Measurements from ENCODE around the gene ADAM30. TPM values are rescaled to one million over a fixed set of nuclear protein-coding genes. Genes with fewer than 3 reads are reported as not detected.

The ADAM30 gene
- total and polyA plus RNA-seq, 2 of the 13 experiments (the other 11 are each of a cell fraction or from before 2014, with no cell fraction given), result not detected

GRCh38 chr1:119885903-119886783 is 10.2 kb downstream of the ADAM30 start (continued):
- TF ChIP-seq TCF7 (IDR thresholded peaks at IDR 0.05; ENCODE audit: low read depth), result no peak
- TF ChIP-seq MAFK (conservative IDR thresholded peaks at IDR 0.05 in 1 of 2, IDR thresholded peaks at IDR 0.05 in 1 of 2; ENCODE audit: low read length in 2 of 2), result 0 out of 4 replicates have a peak, but pooled peaks of 1 of the 2 experiments have one; percentile 1
- no peak for TF ChIP-seq RNF219 (CRISPR knock-in tag; IDR thresholded peaks at IDR 0.05)
- TF ChIP-seq DDIT3 (CRISPR knock-in tag; IDR thresholded peaks at IDR 0.05), result no peak
- no peak for TF ChIP-seq ZNF274 (CRISPR knock-in tag; IDR thresholded peaks at IDR 0.05)
- peak; percentile 72 for TF ChIP-seq STAG1 (CRISPR knock-in tag; IDR thresholded peaks at IDR 0.05)
- no peak for TF ChIP-seq KDM5A (IDR thresholded peaks at IDR 0.05; ENCODE audit: borderline replicate concordance, low read length)

DNA sequence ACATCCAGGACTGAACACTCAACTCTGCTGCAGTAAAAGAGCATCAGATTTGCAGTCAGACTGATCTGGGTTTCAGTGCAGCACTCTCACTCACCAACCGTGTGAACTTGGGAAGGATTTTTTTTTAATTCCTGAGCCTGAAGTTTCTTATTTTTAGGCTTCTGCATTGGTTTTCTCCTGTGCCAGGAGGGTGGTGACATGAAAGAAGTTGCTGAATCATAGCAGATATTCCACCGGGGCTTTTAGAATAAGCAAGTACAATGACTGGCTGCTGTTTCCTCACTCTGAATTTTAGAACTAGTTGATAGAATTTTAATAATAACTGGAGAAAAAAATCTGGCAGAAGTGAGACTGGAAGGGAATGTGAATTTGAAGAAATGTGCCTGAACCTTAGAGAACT is 11.6 kb downstream of the ADAM30 start:
- BruUV-seq (replicated peaks), result no TSS peak
- WGBS (ENCODE audit: low lambda C conversion rate), result 32% methylated on average over 2 of the region's 2 CpGs
- H3K4me1 ChIP-seq (ENCODE audit: insufficient read depth, low read length), result no peaks in the 10 kb centered on the region
- no peaks in the 10 kb centered on the region for H3K36me3 ChIP-seq (replicated peaks in 1 of 2; ENCODE audit: control insufficient read depth in 1 of 2, insufficient read depth in 2 of 2, low read length in 2 of 2)
- H4K20me1 ChIP-seq (ENCODE audit: insufficient read depth, low read length), result no peaks in the 10 kb centered on the region
- in situ Hi-C loops (cut with HindIII; ENCODE audit: extremely low pct_ligation_motif_present, low pct_unique_long_range_greater_than_20kb), result no loop called here
- no peak overlapping the region for H3K9ac ChIP-seq (ENCODE audit: insufficient read depth, low read depth, low read length)
- H3K27me3 ChIP-seq (ENCODE audit: control insufficient read depth in 1 of 2, insufficient read depth in 2 of 2, low read length in 2 of 2), result peaks cover 0 to 11% of the 10 kb centered on the region in 2 experiments; a peak in 3 of 5 replicates
- no peak for ATAC-seq
- H3K79me2 ChIP-seq (ENCODE audit: insufficient read depth, low read length), result no peaks in the 10 kb centered on the region
- H3K27ac ChIP-seq (ENCODE audit: extremely low read length, insufficient read depth, low read length), result no peak overlapping the region
- H3K4me2 ChIP-seq (ENCODE audit: low read depth, low read length), result no peak overlapping the region
- no peaks in the 10 kb centered on the region for H3K9me3 ChIP-seq (ENCODE audit: low read length)
- no peak overlapping the region for H3K4me3 ChIP-seq (replicated peaks in 1 of 3; ENCODE audit: insufficient read depth in 1 of 3, low read depth in 2 of 3, low read length in 3 of 3)
- POLR2A ChIA-PET, result no interaction called here
- no peak overlapping the region for H2AFZ ChIP-seq (ENCODE audit: low read length)
- no peak for DNase-seq (ENCODE audit: low spot score)
- FAIRE-seq, result no peak
- intact Hi-C loops (cut with micrococcal nuclease; ENCODE audit: unreplicated experiment), result no loop called here
- no peak for TF ChIP-seq ZNF879 (CRISPR knock-in tag; IDR thresholded peaks at IDR 0.05)
- TF ChIP-seq GATAD1 (CRISPR knock-in tag; IDR thresholded peaks at IDR 0.05), result no peak
- CTCF ChIA-PET (ENCODE audit: low intra/inter-chr PET ratio, low total read pairs), result no interaction called here

All from HepG2 (cell line).